Measurements from ENCODE around the gene PELI2. TPM values are rescaled to one million over a fixed set of nuclear protein-coding genes. Genes with fewer than 3 reads are reported as not detected.

The PELI2 gene
- total and polyA plus RNA-seq, 9 donors, result 13.0 to 36.8 (median 28.5) TPM

GRCh38 chr14:56092763-56093162, 25.4 kb upstream of the PELI2 start:
- Histone ChIP-seq H3K27me3 (no peaks in the 10 kb centered on the region), H3K4me3 (no peak overlapping the region), H3K4me1 (ENCODE audit: insufficient read depth) (no peaks in the 10 kb centered on the region), H3K9me3 (no peaks in the 10 kb centered on the region), H3K27ac (no peak overlapping the region), H3K36me3 (no peaks in the 10 kb centered on the region)
- TF ChIP-seq EP300 (IDR thresholded peaks at IDR 0.05), result no peak
- no peak for TF ChIP-seq POLR2A (IDR thresholded peaks at IDR 0.05)
- TF ChIP-seq, protein P1, sequence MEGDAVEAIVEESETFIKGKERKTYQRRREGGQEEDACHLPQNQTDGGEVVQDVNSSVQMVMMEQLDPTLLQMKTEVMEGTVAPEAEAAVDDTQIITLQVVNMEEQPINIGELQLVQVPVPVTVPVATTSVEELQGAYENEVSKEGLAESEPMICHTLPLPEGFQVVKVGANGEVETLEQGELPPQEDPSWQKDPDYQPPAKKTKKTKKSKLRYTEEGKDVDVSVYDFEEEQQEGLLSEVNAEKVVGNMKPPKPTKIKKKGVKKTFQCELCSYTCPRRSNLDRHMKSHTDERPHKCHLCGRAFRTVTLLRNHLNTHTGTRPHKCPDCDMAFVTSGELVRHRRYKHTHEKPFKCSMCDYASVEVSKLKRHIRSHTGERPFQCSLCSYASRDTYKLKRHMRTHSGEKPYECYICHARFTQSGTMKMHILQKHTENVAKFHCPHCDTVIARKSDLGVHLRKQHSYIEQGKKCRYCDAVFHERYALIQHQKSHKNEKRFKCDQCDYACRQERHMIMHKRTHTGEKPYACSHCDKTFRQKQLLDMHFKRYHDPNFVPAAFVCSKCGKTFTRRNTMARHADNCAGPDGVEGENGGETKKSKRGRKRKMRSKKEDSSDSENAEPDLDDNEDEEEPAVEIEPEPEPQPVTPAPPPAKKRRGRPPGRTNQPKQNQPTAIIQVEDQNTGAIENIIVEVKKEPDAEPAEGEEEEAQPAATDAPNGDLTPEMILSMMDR (IDR thresholded peaks at IDR 0.05), result no peak
- 97 to 98% (median 98%) methylated on average over 1 of the region's 1 CpG for WGBS, 3 donors
- DNase-seq, result no peak
- intact Hi-C loops (cut with DNase I), result no loop called here

DNA sequence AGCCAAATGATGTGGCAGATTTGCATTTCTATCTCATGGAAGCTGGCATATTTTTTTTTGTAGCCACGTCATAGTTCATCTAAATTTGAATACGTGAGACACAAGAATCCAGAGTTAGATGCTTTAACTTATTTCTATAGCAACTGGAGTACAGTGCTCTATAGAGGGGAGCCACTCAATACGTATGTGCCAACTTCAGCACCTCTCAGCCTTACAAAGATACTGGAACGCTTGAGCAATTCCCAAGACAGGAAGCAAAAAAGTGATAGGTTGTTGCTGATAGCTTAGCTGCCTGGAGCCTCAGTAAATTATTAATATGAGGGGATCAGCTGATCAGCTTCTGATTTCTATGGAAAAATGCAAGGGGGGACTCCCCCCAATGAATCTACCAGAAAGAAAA, 24.1 kb upstream of the PELI2 start:
- intact Hi-C loops (cut with DNase I), result no loop called here
- Histone ChIP-seq H3K9me3 (no peaks in the 10 kb centered on the region), H3K27me3 (no peaks in the 10 kb centered on the region), H3K4me1 (ENCODE audit: insufficient read depth) (no peaks in the 10 kb centered on the region), H3K36me3 (no peaks in the 10 kb centered on the region), H3K27ac (no peak overlapping the region), H3K4me3 (no peak overlapping the region)
- no peak for TF ChIP-seq POLR2A (IDR thresholded peaks at IDR 0.05)
- TF ChIP-seq, protein P1 (IDR thresholded peaks at IDR 0.05), result no peak
- no peak for TF ChIP-seq EP300 (IDR thresholded peaks at IDR 0.05)
- 69 to 77% (median 74%) methylated on average over 4 of the region's 4 CpGs for WGBS, 3 donors
- DNase-seq, result no peak

DNA sequence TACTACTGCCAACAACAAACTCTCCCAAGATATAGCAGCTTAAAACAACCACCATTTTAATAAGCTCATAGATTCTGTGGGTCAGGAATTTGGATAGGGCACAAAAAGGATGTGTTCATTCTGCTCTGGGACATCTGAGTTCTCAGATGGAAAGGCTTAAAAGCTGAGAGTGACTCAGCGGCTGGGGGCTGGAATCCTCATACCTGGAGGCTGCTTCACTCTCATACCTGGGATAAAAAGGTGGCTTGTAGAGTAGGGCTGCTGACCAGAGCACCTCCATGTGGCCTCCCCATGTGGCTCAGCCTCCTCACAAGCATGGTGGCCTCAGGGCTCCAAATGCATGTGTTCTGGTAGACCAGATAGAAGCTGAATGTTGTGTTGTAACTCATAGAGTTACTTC, 20.2 kb upstream of the PELI2 start:
- intact Hi-C loops (cut with DNase I), result no loop called here
- H3K9me3 ChIP-seq, result no peaks in the 10 kb centered on the region
- no peaks in the 10 kb centered on the region for H3K4me1 ChIP-seq (ENCODE audit: insufficient read depth)
- 91 to 95% (median 93%) methylated on average over 1 of the region's 1 CpG for WGBS, 3 donors
- H3K36me3 ChIP-seq, result no peaks in the 10 kb centered on the region
- H3K27me3 ChIP-seq, result no peaks in the 10 kb centered on the region
- no peak overlapping the region for H3K4me3 ChIP-seq
- DNase-seq, result no peak
- no peak overlapping the region for H3K27ac ChIP-seq
- TF ChIP-seq EP300 (IDR thresholded peaks at IDR 0.05) (no peak), POLR2A (IDR thresholded peaks at IDR 0.05) (no peak)
- TF ChIP-seq, protein P1 (IDR thresholded peaks at IDR 0.05), result no peak

- H3K27ac ChIP-seq, result no peak overlapping the region
- no peaks in the 10 kb centered on the region for H3K9me3 ChIP-seq
- H3K4me1 ChIP-seq (ENCODE audit: insufficient read depth), result no peaks in the 10 kb centered on the region
- intact Hi-C loops (cut with DNase I), result no loop called here
- no peaks in the 10 kb centered on the region for H3K36me3 ChIP-seq
- DNase-seq, result no peak
- H3K27me3 ChIP-seq, result no peaks in the 10 kb centered on the region
- H3K4me3 ChIP-seq, result no peak overlapping the region
- WGBS, 3 donors, result 39 to 61% (median 43%) methylated on average over 7 of the region's 7 CpGs
- TF ChIP-seq EP300 (IDR thresholded peaks at IDR 0.05) (no peak), POLR2A (IDR thresholded peaks at IDR 0.05) (no peak)
- TF ChIP-seq, protein P1 (IDR thresholded peaks at IDR 0.05), result no peak
Observed at GRCh38 chr14:56099081-56099797, 19.0 kb upstream of the PELI2 start.

Data from ovary (tissue), 9 donors.